H1 (cell line): Measurements from ENCODE around the gene RALGDS. TPM values are rescaled to one million over a fixed set of nuclear protein-coding genes. Genes with fewer than 3 reads are reported as not detected.

ENCODE experiments used
- CTCF ChIA-PET: fragments of 300-600 bp; sonication (Branson Sonifier 250); formaldehyde crosslinking; loops from one replicate; lab custom pipeline; 2021; ENCODE audit not compliant: partially characterized antibody; lab: Charles Lee
- POLR2A ChIA-PET: fragments of 300-600 bp; sonication (Branson Sonifier 250); formaldehyde crosslinking; loops from one replicate; lab custom pipeline; 2021; ENCODE audit warnings: inconsistent platforms; ENCODE audit not compliant: partially characterized antibody; lab: Charles Lee
- DNase-seq, 2 experiments: peaks; one replicate each; pipeline versions ENCODE4 v3.0.0 to v3.0.0-alpha.2; 2010 to 2022; ENCODE audit warnings: low spot score in 2 of 2, low read depth in 1 of 2, mixed read lengths in 1 of 2
- FAIRE-seq: peaks from 2 replicates; lab custom pipeline; 2011; peaks lifted over from hg19 to GRCh38; lab: Jason Lieb, UNC
- H2AFZ ChIP-seq: 2 replicates; pipeline ENCODE4 v1.8.1; 2012; ENCODE audit warnings: low read length, inconsistent platforms
- H2AK5ac ChIP-seq: 2 replicates; pipeline ENCODE4 v1.6.1; 2013; ENCODE audit warnings: low read depth, low read length
- H2BK120ac ChIP-seq: replicated peaks from 2 replicates; pipeline ENCODE3; 2013; ENCODE audit warnings: low read depth, low read length, inconsistent platforms
- H2BK12ac ChIP-seq: 2 replicates; pipeline ENCODE4 v1.6.1; 2013; ENCODE audit warnings: low read depth, low read length
- H2BK15ac ChIP-seq: 2 replicates; pipeline ENCODE4 v1.6.1; 2013; ENCODE audit warnings: low read length
- H2BK20ac ChIP-seq: 2 replicates; pipeline ENCODE4 v1.6.1; 2013; ENCODE audit warnings: low read length
- H2BK5ac ChIP-seq: 2 replicates; pipeline ENCODE4 v1.6.1; 2013; ENCODE audit warnings: low read depth, low read length
- H3K14ac ChIP-seq: 2 replicates; pipeline ENCODE4 v1.6.1; 2013; ENCODE audit warnings: inconsistent platforms; ENCODE audit not compliant: insufficient read length
- H3K18ac ChIP-seq: 2 replicates; pipeline ENCODE4 v1.6.1; 2013; ENCODE audit warnings: low read length; ENCODE audit errors: extremely low read depth
- H3K23ac ChIP-seq: 2 replicates; pipeline ENCODE4 v1.6.1; 2013; ENCODE audit warnings: inconsistent platforms; ENCODE audit not compliant: insufficient read length
- H3K23me2 ChIP-seq: 2 replicates; pipeline ENCODE4 v1.6.1; 2013; ENCODE audit warnings: low read depth, low read length
- H3K27ac ChIP-seq: 2 replicates; pipeline ENCODE4 v1.6.1; 2011; ENCODE audit warnings: low read depth, low read length, inconsistent platforms
- H3K27me3 ChIP-seq, 4 experiments: replicated peaks in 1 of 4; 1 replicate in 1 of 4; 2 replicates in 3 of 4; pipeline versions ENCODE4 v1.6.1 to v1.8.1; 2011 to 2013; ENCODE audit warnings: low read length in 3 of 4, mild to moderate bottlenecking in 3 of 4, inconsistent platforms in 2 of 4, mixed read lengths in 2 of 4, moderate library complexity in 1 of 4; ENCODE audit not compliant: control insufficient read depth in 3 of 4, insufficient read depth in 3 of 4; ENCODE audit errors: extremely low read depth in 1 of 4
- H3K36me3 ChIP-seq, 4 experiments: 2 replicates each; pipeline versions ENCODE4 v1.6.1 to v1.8.1; 2011 to 2013; ENCODE audit warnings: mild to moderate bottlenecking in 4 of 4, low read length in 3 of 4, moderate library complexity in 2 of 4, control low read depth in 1 of 4, inconsistent platforms in 1 of 4; ENCODE audit not compliant: insufficient read depth in 4 of 4, control insufficient read depth in 2 of 4
- H3K4ac ChIP-seq: replicated peaks from 2 replicates; pipeline ENCODE3; 2013; ENCODE audit warnings: low read length, low read depth, mixed read lengths, inconsistent platforms; ENCODE audit not compliant: insufficient read length
- H3K4me1 ChIP-seq, 4 experiments: replicated peaks in 1 of 4; 1 replicate in 1 of 4; 2 replicates in 3 of 4; pipeline versions ENCODE4 v1.6.1 to v1.8.1; 2011 to 2013; ENCODE audit warnings: low read length in 3 of 4, inconsistent platforms in 2 of 4, mixed read lengths in 1 of 4; ENCODE audit not compliant: insufficient read depth in 4 of 4, control insufficient read depth in 3 of 4
- H3K4me2 ChIP-seq, 2 experiments: 2 replicates each; pipeline versions ENCODE4 v1.6.1 to v1.8.1; 2011 to 2013; ENCODE audit warnings: low read depth in 2 of 2, low read length in 2 of 2, control low read depth in 1 of 2, inconsistent platforms in 1 of 2, mild to moderate bottlenecking in 1 of 2; ENCODE audit not compliant: insufficient read depth in 1 of 2
- H3K4me3 ChIP-seq, 4 experiments: fragments of 200-600, 300-600 bp in 1 of 4; sonication (generic), shearing (Covaris generic), sonication (Bioruptor Twin) in 1 of 4; 2 replicates each; pipeline versions ENCODE4 v1.5.1 to v1.8.1; 2011 to 2016; ENCODE audit warnings: low read length in 4 of 4, low read depth in 3 of 4, control low read depth in 2 of 4, inconsistent platforms in 2 of 4, mild to moderate bottlenecking in 2 of 4, mixed read lengths in 1 of 4, moderate library complexity in 1 of 4; ENCODE audit not compliant: insufficient read depth in 2 of 4; ENCODE audit errors: extremely low read depth in 1 of 4
- H3K56ac ChIP-seq: replicated peaks from 2 replicates; pipeline ENCODE3; 2013; ENCODE audit warnings: low read depth, mild to moderate bottlenecking, mixed read lengths, low read length, inconsistent platforms; ENCODE audit not compliant: insufficient read length
- H3K79me1 ChIP-seq: 2 replicates; pipeline ENCODE4 v1.6.1; 2013; ENCODE audit warnings: low read depth, low read length, control low read depth
- H3K79me2 ChIP-seq, 2 experiments: 2 replicates each; pipeline versions ENCODE4 v1.6.1 to v1.8.1; 2012 to 2013; ENCODE audit warnings: low read length in 2 of 2, mild to moderate bottlenecking in 2 of 2, inconsistent platforms in 1 of 2; ENCODE audit not compliant: insufficient read depth in 2 of 2, control insufficient read depth in 1 of 2
- H3K9ac ChIP-seq, 4 experiments: replicated peaks in 1 of 4; 1 replicate in 1 of 4; 2 replicates in 3 of 4; pipeline versions ENCODE4 v1.6.1 to v1.8.1; 2011 to 2013; ENCODE audit warnings: low read depth in 3 of 4, low read length in 3 of 4, control low read depth in 2 of 4, mild to moderate bottlenecking in 2 of 4, moderate library complexity in 2 of 4, inconsistent platforms in 1 of 4; ENCODE audit errors: extremely low read depth in 1 of 4
- H3K9me3 ChIP-seq, 2 experiments: 2 replicates each; pipeline versions ENCODE4 v1.6.1 to v1.8.1; 2012 to 2013; ENCODE audit warnings: mild to moderate bottlenecking in 2 of 2, moderate library complexity in 2 of 2, control low read depth in 1 of 2, inconsistent platforms in 1 of 2, low read depth in 1 of 2, low read length in 1 of 2, mixed read lengths in 1 of 2; ENCODE audit not compliant: insufficient read depth in 2 of 2
- H4K20me1 ChIP-seq, 2 experiments: replicated peaks in 1 of 2; 2 replicates each; pipeline versions ENCODE3 to v1.8.1; 2011 to 2013; ENCODE audit warnings: inconsistent platforms in 2 of 2, low read length in 2 of 2, mild to moderate bottlenecking in 1 of 2; ENCODE audit not compliant: insufficient read depth in 2 of 2, control insufficient read depth in 1 of 2
- H4K5ac ChIP-seq: 2 replicates; pipeline ENCODE4 v1.6.1; 2013; ENCODE audit warnings: low read length, low read depth, mixed read lengths, inconsistent platforms; ENCODE audit not compliant: insufficient read length
- H4K8ac ChIP-seq: 2 replicates; pipeline ENCODE4 v1.8.0; 2013; ENCODE audit warnings: mild to moderate bottlenecking, moderate library complexity, low read length, inconsistent platforms; ENCODE audit not compliant: insufficient read depth; ENCODE audit errors: extremely low read depth
- H4K91ac ChIP-seq: replicated peaks from 2 replicates; pipeline ENCODE3; 2013; ENCODE audit warnings: low read length, mixed read lengths, inconsistent platforms; ENCODE audit not compliant: insufficient read length
- BACH1 ChIP-seq: IDR thresholded peaks from 2 replicates; pipeline ENCODE4 v1.6.1; 2012; ENCODE audit warnings: low read length, improper control_type of control experiment
- BCL11A ChIP-seq, 2 experiments: IDR thresholded peaks; one replicate each; pipeline ENCODE4 v1.6.1; 2011; ENCODE audit warnings: low read depth in 2 of 2, low read length in 2 of 2, mild to moderate bottlenecking in 2 of 2
- BRCA1 ChIP-seq: IDR thresholded peaks from 2 replicates; pipeline ENCODE4 v1.6.1; 2012; ENCODE audit warnings: low read depth, low read length, improper control_type of control experiment
- CBX5 ChIP-seq: fragments of 300-800, 300-1000 bp; sonication (generic); IDR thresholded peaks from 2 replicates; pipeline ENCODE4 v1.7.1; 2016; ENCODE audit warnings: antibody characterized with exemption, low read length, low read depth
- CHD2 ChIP-seq: IDR thresholded peaks from 2 replicates; pipeline ENCODE4 v1.6.1; 2012; ENCODE audit warnings: low read length, improper control_type of control experiment
- EZH2 ChIP-seq: fragments of 200-600 bp; sonication (generic); IDR thresholded peaks from 2 replicates; pipeline ENCODE4 v1.7.1; 2012; ENCODE audit warnings: low read depth, mild to moderate bottlenecking, moderate library complexity, low read length, inconsistent platforms; ENCODE audit not compliant: severe bottlenecking
- FOSL1 ChIP-seq: IDR thresholded peaks from 2 replicates; pipeline ENCODE4 v1.6.1; 2011; ENCODE audit warnings: mild to moderate bottlenecking, low read depth, low read length, moderate library complexity; ENCODE audit not compliant: insufficient read depth
- GABPA ChIP-seq: IDR thresholded peaks from 2 replicates; pipeline ENCODE4 v1.6.1; 2011; ENCODE audit warnings: mild to moderate bottlenecking, low read length, moderate library complexity, borderline replicate concordance; ENCODE audit not compliant: insufficient read depth
- HDAC6 ChIP-seq: IDR thresholded peaks from one replicate; pipeline ENCODE4 v1.7.1; 2012; ENCODE audit warnings: low read depth, mild to moderate bottlenecking, inconsistent platforms, low read length, moderate library complexity
- NRF1 ChIP-seq: IDR thresholded peaks from 2 replicates; pipeline ENCODE4 v1.6.1; 2011; ENCODE audit warnings: mild to moderate bottlenecking, low read depth, low read length, improper control_type of control experiment
- POLR2AphosphoS5 ChIP-seq: IDR thresholded peaks from 2 replicates; pipeline ENCODE4 v1.6.1; 2011; ENCODE audit warnings: low read depth, low read length
- RFX5 ChIP-seq: IDR thresholded peaks from 2 replicates; pipeline ENCODE4 v1.6.1; 2011; ENCODE audit warnings: low read depth, low read length, improper control_type of control experiment, borderline replicate concordance
- TAF1 ChIP-seq: IDR thresholded peaks from 2 replicates; pipeline ENCODE4 v1.6.1; 2011; ENCODE audit warnings: mild to moderate bottlenecking, low read depth, low read length
- ZNF274 ChIP-seq: IDR thresholded peaks from 2 replicates; pipeline ENCODE4 v1.7.0; 2012; ENCODE audit warnings: low read length, borderline replicate concordance; ENCODE audit errors: extremely low read depth
- WGBS, 2 experiments: shearing (Covaris generic) in 1 of 2; methylation state at CpG; one replicate each; pipeline versions ENCODE4 v1.1.6 to v1.1.7; 2013 to 2015; ENCODE audit warnings: low lambda C conversion rate in 2 of 2, mixed read lengths in 2 of 2, inconsistent platforms in 1 of 2, low coverage in 1 of 2, missing lambda C conversion rate in 1 of 2; ENCODE audit not compliant: insufficient replicate concordance in 2 of 2, insufficient coverage in 1 of 2, insufficient read length in 1 of 2; ENCODE audit errors: extremely low coverage in 1 of 2, missing lambda C conversion rate in 1 of 2; 5-methylcytosine and 5-hydroxymethylcytosine counted together
- polyA plus RNA-seq, 7 experiments: library from polyadenylated mRNA; depleted of rRNA in 3 of 7; stranded (reverse) in 5 of 7; unstranded in 2 of 7; fragments of >200 nt in 5 of 7; fragments of 200-250 nt in 2 of 7; gene quantifications; 1 replicate in 5 of 7; 2 replicates in 1 of 7; 4 replicates in 1 of 7; pipeline versions ENCODE4 v1.2.1 to v1.2.3, GENCODE V29; 2011 to 2013; ENCODE audit warnings: missing spikeins in 2 of 7, mixed read lengths in 2 of 7
- total RNA-seq: library from RNA; stranded (reverse); fragmentation: NEBNext Ultra II Directional; extraction: Animal tissue kit (Norgen Biotek cat#: 25700); gene quantifications from 2 replicates; pipeline ENCODE4 v1.2.1, GENCODE V29; 2021

The RALGDS gene
- total and polyA plus RNA-seq, 2 of the 8 experiments (the other 6 are each of a cell fraction or from before 2014, with no cell fraction given), result 14.5 to 25.5 TPM

- H3K56ac ChIP-seq, result no peak overlapping the region
- no peak for TF ChIP-seq HDAC6
- no peak for TF ChIP-seq TAF1
- no peak for TF ChIP-seq BCL11A (IDR thresholded peaks at IDR 0.05; ENCODE audit: low read depth in 2 of 2, low read length in 2 of 2)
- TF ChIP-seq CBX5, result no peak
- no peak for TF ChIP-seq RFX5
- no peak for TF ChIP-seq BRCA1
- no peak for TF ChIP-seq GABPA
- no peak for TF ChIP-seq FOSL1
- TF ChIP-seq BACH1, result no peak
- TF ChIP-seq CHD2, result no peak
- TF ChIP-seq POLR2AphosphoS5, result no peak
- no peak for TF ChIP-seq ZNF274
- no peak for TF ChIP-seq EZH2
- no peak for TF ChIP-seq NRF1
Measured at GRCh38 chr9:133087429-133088145, 33.5 kb downstream of the RALGDS start.

More at GRCh38 chr9:133087429-133088145, 33.5 kb downstream of the RALGDS start:
- H2BK20ac ChIP-seq, result no peak overlapping the region
- FAIRE-seq, result no peak
- no peak overlapping the region for H2BK12ac ChIP-seq
- H3K23ac ChIP-seq, result no peak overlapping the region
- H3K14ac ChIP-seq, result no peak overlapping the region
- no peak overlapping the region for H2AK5ac ChIP-seq
- H4K20me1 ChIP-seq, result no peaks in the 10 kb centered on the region
- H2BK15ac ChIP-seq, result no peak overlapping the region
- WGBS, 2 experiments, result 82% methylated on average over 7 of the region's 7 CpGs; no CpG with 5 or more reads in 1 of the 2 experiments
- H3K79me1 ChIP-seq, result no peaks in the 10 kb centered on the region
- H4K91ac ChIP-seq, result no peak overlapping the region
- H3K79me2 ChIP-seq, result no peaks in the 10 kb centered on the region
- H3K9me3 ChIP-seq, result no peaks in the 10 kb centered on the region
- H3K23me2 ChIP-seq, result no peaks in the 10 kb centered on the region
- H3K4me3 ChIP-seq, result no peak overlapping the region
- no peak overlapping the region for H3K4me2 ChIP-seq
- no peak overlapping the region for H2BK120ac ChIP-seq
- H3K36me3 ChIP-seq, result no peaks in the 10 kb centered on the region
- no peak overlapping the region for H3K27ac ChIP-seq
- no peak overlapping the region for H4K5ac ChIP-seq
- no peak for DNase-seq
- no peak overlapping the region for H3K4ac ChIP-seq
- H3K27me3 ChIP-seq, result peaks cover 0 to 3% (median 0%) of the 10 kb centered on the region in 4 experiments; a peak in 1 of 7 replicates
- H2BK5ac ChIP-seq, result no peak overlapping the region
- no peak overlapping the region; the same call in 1 of the 2 replicates for H4K8ac ChIP-seq
- no peak overlapping the region; a peak in 2 of 7 replicates for H3K9ac ChIP-seq
- CTCF ChIA-PET, result interaction anchor here (0.9 to 2.9 kb wide), 3 partner anchors 16 to 60 kb away, joined by 3 to 23 read pairs (median 3); no protein-coding TSS in a partner anchor
- H3K4me1 ChIP-seq, result no peaks in the 10 kb centered on the region
- no peak overlapping the region for H3K18ac ChIP-seq
- POLR2A ChIA-PET, result no interaction called here
- no peak overlapping the region for H2AFZ ChIP-seq
